ENCODE measurements around the gene HEPH.
"Not testable (repeated sequence)": the region's sequence is repeated elsewhere in the genome, so short reads cannot be mapped to it uniquely, and the experiment has no call there.

The HEPH gene

DNA sequence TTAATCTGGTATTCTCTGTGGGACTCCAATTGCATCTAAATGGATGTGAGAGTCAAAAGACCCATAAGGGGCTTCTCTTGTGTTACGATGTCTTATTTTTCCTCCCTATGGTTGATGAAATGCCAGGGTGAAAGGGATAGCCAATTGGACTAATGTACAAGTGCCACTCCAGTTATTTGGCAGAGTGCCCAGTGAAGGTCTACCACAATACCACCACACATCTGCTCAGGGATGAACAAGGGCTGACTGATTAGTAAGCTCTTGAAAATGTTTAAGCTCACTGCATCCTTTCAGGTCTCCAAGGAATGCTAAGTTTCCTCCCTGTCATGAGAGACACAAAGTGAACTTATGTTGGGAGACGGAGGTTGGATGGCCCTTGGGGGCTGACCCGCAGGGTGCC lies 57.8 kb downstream of the HEPH start:
- Histone ChIP-seq H3K27ac (no peak overlapping the region), H3K4me3 (no peak overlapping the region)
- TF ChIP-seq, protein P1, sequence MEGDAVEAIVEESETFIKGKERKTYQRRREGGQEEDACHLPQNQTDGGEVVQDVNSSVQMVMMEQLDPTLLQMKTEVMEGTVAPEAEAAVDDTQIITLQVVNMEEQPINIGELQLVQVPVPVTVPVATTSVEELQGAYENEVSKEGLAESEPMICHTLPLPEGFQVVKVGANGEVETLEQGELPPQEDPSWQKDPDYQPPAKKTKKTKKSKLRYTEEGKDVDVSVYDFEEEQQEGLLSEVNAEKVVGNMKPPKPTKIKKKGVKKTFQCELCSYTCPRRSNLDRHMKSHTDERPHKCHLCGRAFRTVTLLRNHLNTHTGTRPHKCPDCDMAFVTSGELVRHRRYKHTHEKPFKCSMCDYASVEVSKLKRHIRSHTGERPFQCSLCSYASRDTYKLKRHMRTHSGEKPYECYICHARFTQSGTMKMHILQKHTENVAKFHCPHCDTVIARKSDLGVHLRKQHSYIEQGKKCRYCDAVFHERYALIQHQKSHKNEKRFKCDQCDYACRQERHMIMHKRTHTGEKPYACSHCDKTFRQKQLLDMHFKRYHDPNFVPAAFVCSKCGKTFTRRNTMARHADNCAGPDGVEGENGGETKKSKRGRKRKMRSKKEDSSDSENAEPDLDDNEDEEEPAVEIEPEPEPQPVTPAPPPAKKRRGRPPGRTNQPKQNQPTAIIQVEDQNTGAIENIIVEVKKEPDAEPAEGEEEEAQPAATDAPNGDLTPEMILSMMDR (IDR thresholded peaks at IDR 0.05) = no peak
- DNase-seq (ENCODE audit: low spot score) = no peak

DNA sequence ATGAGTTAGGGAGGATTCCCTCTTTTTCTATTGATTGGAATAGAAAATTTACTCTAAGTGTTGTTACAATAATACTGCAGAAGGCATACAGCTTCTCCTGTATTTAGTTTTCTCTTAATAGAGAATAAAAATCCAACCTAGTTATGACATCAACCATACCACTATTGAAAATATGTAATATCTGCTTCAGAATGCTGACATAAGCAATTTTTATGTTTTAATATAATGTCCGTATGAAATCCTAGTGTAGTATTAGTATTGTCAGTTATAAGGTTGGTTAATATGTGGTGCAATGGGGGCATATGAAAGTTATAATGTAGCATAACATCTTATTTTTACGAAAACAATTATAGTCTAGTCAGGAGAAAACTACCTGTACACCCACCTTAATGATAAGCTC lies 68.2 kb downstream of the HEPH start:
- no peak overlapping the region for H3K4me3 ChIP-seq
- no peak overlapping the region for H3K27ac ChIP-seq
- TF ChIP-seq, protein P1 (IDR thresholded peaks at IDR 0.05) = no peak
- no peak for DNase-seq (ENCODE audit: low spot score)

DNA sequence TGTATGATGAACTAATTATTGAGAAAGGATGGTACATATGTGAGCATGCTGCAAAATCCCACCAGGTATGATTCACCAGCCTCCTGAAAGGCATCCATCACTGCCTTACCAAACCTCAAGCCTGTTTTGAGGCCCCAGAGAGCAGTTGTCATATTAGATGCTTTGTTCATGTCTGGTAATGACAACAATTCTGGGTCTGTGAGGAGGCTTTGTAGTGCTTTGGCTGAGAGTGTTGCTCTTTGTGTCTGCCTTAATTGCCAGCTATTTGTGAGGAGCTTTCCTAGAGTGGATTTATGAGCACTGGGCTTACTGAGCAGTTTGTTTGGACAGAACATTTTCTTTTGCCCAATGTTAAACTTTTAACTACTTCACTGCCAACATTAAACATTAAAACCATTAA lies 69.2 kb downstream of the HEPH start:
- no peak overlapping the region for H3K4me3 ChIP-seq
- TF ChIP-seq, protein P1 (IDR thresholded peaks at IDR 0.05) = no peak
- no peak overlapping the region for H3K27ac ChIP-seq
- DNase-seq (ENCODE audit: low spot score) = no peak

DNA sequence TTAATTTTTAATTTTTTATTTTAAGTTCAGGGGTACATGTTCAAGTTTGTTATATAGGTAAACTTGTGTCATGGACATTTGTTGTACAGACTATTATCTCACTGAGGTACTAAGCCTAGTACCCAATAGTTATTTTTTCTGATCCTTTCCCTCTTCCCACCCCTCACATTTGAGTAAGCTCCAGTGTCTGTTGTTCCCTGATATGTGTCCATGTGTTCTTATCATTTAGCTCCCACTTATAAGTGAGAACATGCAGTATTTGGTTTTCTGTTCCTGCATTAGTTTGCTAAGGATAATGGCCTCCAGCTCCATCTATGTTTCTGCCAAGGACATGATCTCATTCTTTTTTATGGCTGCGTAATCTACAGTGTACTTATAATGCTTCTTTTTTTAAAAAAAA lies 69.9 kb downstream of the HEPH start:
- H3K4me3 ChIP-seq; DNase-seq (ENCODE audit: low spot score); H3K27ac ChIP-seq: not testable (repeated sequence)

DNA sequence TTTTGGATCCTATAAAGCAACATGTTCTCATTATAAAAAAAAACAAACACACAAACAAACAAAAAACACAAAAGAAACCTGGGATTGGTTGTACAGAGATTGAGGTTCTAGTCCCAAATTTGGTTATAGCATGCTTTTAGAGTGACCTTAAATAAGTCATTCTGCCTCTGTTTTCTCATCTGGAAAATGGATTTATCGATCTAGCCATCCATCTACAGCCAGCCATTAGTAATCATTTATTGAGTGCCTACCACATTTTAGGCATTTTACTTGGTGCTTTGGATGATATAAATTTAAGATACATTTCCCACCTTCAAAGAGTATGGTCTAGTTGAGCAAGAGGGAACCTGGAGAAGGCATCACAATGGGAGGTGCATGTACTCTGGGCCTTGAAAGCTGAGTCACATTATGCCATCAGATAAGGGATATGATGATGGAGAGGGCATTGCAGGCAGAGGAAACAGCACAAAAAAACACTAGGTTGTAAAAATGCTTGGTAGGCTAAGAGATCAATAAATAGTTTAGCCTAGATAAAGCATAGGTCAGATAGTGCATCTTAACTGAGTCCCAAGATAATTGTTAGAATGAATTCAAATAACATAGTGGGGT lies 91.4 kb downstream of the HEPH start:
- Histone ChIP-seq H3K4me3 (no peak overlapping the region), H3K27ac (no peak overlapping the region)
- TF ChIP-seq, protein P1 (IDR thresholded peaks at IDR 0.05) = no peak
- DNase-seq (ENCODE audit: low spot score) = no peak

DNA sequence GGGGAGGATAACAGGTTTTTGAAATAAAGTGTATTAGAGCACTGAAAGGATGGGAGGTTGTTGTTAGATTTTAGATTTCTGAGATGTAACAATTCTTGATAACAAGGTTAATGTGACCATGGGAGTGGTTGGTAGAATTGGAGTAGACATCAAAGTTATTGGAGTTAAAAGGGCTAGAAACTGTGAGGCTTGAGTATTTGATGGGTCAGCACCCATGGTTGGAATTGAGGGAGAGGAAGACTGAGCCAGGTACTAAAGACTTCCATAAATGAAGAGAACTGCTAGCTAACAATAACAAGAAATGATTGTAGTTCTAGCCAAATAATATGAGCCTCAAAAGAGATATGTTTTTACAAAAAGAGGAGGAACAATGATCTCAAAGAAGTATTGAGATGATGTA lies 98.8 kb downstream of the HEPH start:
- no peak overlapping the region for H3K4me3 ChIP-seq
- TF ChIP-seq, protein P1 (IDR thresholded peaks at IDR 0.05) = no peak
- no peak overlapping the region for H3K27ac ChIP-seq
- DNase-seq (ENCODE audit: low spot score) = no peak
